Muscle of leg (tissue), 16 donors: ENCODE results near the gene MISP. TPM values are rescaled to one million over a fixed set of nuclear protein-coding genes. Genes with fewer than 3 reads are reported as not detected.
A peak's percentile ranks its signal among the peaks of the same experiment; 100 is the strongest.
"Not testable (repeated sequence)": the region's sequence is repeated elsewhere in the genome, so short reads cannot be mapped to it uniquely, and the experiment has no call there.

Experiments used
- DNase-seq: peaks from one replicate; pipeline ENCODE4 v3.0.0; 2013
- H3K27ac ChIP-seq: one replicate; pipeline ENCODE4 v1.5.1; 2013; ENCODE audit warnings: mild to moderate bottlenecking, low read length, control low read depth
- H3K27me3 ChIP-seq: one replicate; pipeline ENCODE4 v1.6.1; 2013; ENCODE audit warnings: low read length; ENCODE audit not compliant: control insufficient read depth, insufficient read depth
- H3K36me3 ChIP-seq: one replicate; pipeline ENCODE4 v1.6.1; 2013; ENCODE audit warnings: low read length; ENCODE audit not compliant: control insufficient read depth, insufficient read depth
- H3K4me1 ChIP-seq: one replicate; pipeline ENCODE4 v1.6.1; 2013; ENCODE audit warnings: low read length; ENCODE audit not compliant: control insufficient read depth, insufficient read depth
- H3K4me3 ChIP-seq: one replicate; pipeline ENCODE4 v1.5.1; 2013; ENCODE audit warnings: low read length, control low read depth
- H3K9me3 ChIP-seq: replicated peaks from 2 replicates; pipeline ENCODE4 v1.6.1; 2013; ENCODE audit warnings: low read depth, low read length; ENCODE audit not compliant: control insufficient read depth
- WGBS: methylation state at CpG from one replicate; pipeline ENCODE4 v1.1.5; 2013; ENCODE audit warnings: missing lambda C conversion rate; ENCODE audit not compliant: insufficient coverage; 5-methylcytosine and 5-hydroxymethylcytosine counted together
- long read RNA-seq, 11 donors: transcript quantifications; one replicate each; lab custom pipeline, GENCODE V29; 2026
- polyA plus RNA-seq, 8 donors: library from polyadenylated mRNA; unstranded; fragments of 120-200 nt; gene quantifications; one replicate each; pipeline versions ENCODE4 v1.2.1 to v1.2.3, GENCODE V29; 2013; ENCODE audit warnings: inconsistent platforms in 1 of 8, low replicate concordance in 1 of 8; ENCODE audit not compliant: insufficient read length in 8 of 8, insufficient read depth in 1 of 8
- total RNA-seq: library from RNA; stranded (reverse); fragments of 120-200 nt; gene quantifications from one replicate; pipeline ENCODE4 v1.2.4, GENCODE V29; 2013

MISP gene
- 0.09 TPM for total RNA-seq
- polyA plus RNA-seq: 10 to 100 TPM in 1 of 8 donors, 1 to 10 TPM in 1, under 1 TPM in 5, not detected in 1; 0.14 to 11.6 (median 0.18) TPM
- long read RNA-seq, donor 1: 0 reads
- long read RNA-seq, donor 2: 0 reads
- long read RNA-seq, donor 3: 0 reads
- long read RNA-seq, donor 4: 0 reads
- long read RNA-seq, donor 5: 0 reads
- long read RNA-seq, donor 6: 0 reads
- long read RNA-seq, donor 7: 0 reads
- long read RNA-seq, donor 8: 0 reads
- long read RNA-seq, donor 9: 0 reads
- long read RNA-seq, donor 10: 0 reads
- long read RNA-seq, donor 11: 0 reads

GRCh38 chr19:750640-751423 lies at the start of gene MISP:
TSS of gene MISP (plus strand) at chr19:751112. CDS start at chr19:756947, 5,835 bp downstream.
- Histone ChIP-seq H3K36me3 (peaks cover 4% of the 10 kb centered on the region), H3K4me1 (peaks cover 25% of the 10 kb centered on the region), H3K27me3 (peaks cover 7% of the 10 kb centered on the region), H3K27ac (no peak within 1 kb of the TSS), H3K9me3 (peaks cover 10% of the 10 kb centered on the region), H3K4me3 (no peak within 1 kb of the TSS)
- 43% methylated on average over 20 of the region's 31 CpGs for WGBS
- DNase-seq: no peak

GRCh38 chr19:702847-703246 lies 48.1 kb upstream of the MISP start:
- H3K4me1 ChIP-seq, H3K9me3 ChIP-seq, DNase-seq, H3K27ac ChIP-seq, H3K36me3 ChIP-seq, H3K4me3 ChIP-seq: not testable (repeated sequence)
- WGBS: 93% methylated on average over 2 of the region's 6 CpGs
- H3K27me3 ChIP-seq: peaks cover 18% of the 10 kb centered on the region

GRCh38 chr19:703329-703650 lies 47.6 kb upstream of the MISP start:
- no peak for DNase-seq
- Histone ChIP-seq H3K4me1 (peaks cover 5% of the 10 kb centered on the region), H3K27ac (no peak overlapping the region), H3K36me3 (no peaks in the 10 kb centered on the region), H3K27me3 (peaks cover 20% of the 10 kb centered on the region), H3K4me3 (no peak overlapping the region), H3K9me3 (peaks cover 7% of the 10 kb centered on the region)
- 25% methylated on average over 3 of the region's 4 CpGs for WGBS

- peaks cover 7% of the 10 kb centered on the region for H3K9me3 ChIP-seq
- H3K27ac ChIP-seq: no peak overlapping the region
- DNase-seq: no peak
- no peak overlapping the region for H3K4me3 ChIP-seq
- H3K36me3 ChIP-seq: no peaks in the 10 kb centered on the region
- 7% methylated on average over 16 of the region's 50 CpGs for WGBS
- H3K4me1 ChIP-seq: peaks cover 8% of the 10 kb centered on the region
- H3K27me3 ChIP-seq: peaks cover 20% of the 10 kb centered on the region
These were observed 47.1 kb upstream of the MISP start for GRCh38 chr19:703651-704446.

GRCh38 chr19:704447-704741 lies 46.5 kb upstream of the MISP start:
- Histone ChIP-seq H3K4me1 (peaks cover 8% of the 10 kb centered on the region), H3K4me3 (no peak overlapping the region), H3K36me3 (no peaks in the 10 kb centered on the region), H3K27me3 (peaks cover 20% of the 10 kb centered on the region), H3K27ac (no peak overlapping the region), H3K9me3 (peaks cover 7% of the 10 kb centered on the region)
- no CpG with 5 or more reads among the region's 14 CpGs for WGBS
- DNase-seq: no peak

GRCh38 chr19:708154-709143 lies 42.5 kb upstream of the MISP start, which contains the start of gene PALM:
TSS of gene PALM (plus strand) at chr19:708935. CDS start at chr19:709147, 212 bp downstream.
- Histone ChIP-seq H3K36me3 (no peaks in the 10 kb centered on the region), H3K9me3 (peaks cover 7% of the 10 kb centered on the region), H3K4me3 (peak within 1 kb of the TSS; percentile 61), H3K4me1 (peaks cover 20% of the 10 kb centered on the region), H3K27me3 (peaks cover 20% of the 10 kb centered on the region), H3K27ac (peak within 1 kb of the TSS; percentile 67)
- WGBS: 10% methylated on average over 35 of the region's 93 CpGs
- peak; percentile 65 for DNase-seq

GRCh38 chr19:709196-709964 lies 41.5 kb upstream of the MISP start:
- peaks cover 17% of the 10 kb centered on the region for H3K4me1 ChIP-seq
- peak overlapping the region; percentile 67 for H3K27ac ChIP-seq
- H3K36me3 ChIP-seq: no peaks in the 10 kb centered on the region
- peak overlapping the region; percentile 61 for H3K4me3 ChIP-seq
- peaks cover 7% of the 10 kb centered on the region for H3K9me3 ChIP-seq
- DNase-seq: no peak
- WGBS: under 1% methylated on average over 48 of the region's 78 CpGs
- peaks cover 14% of the 10 kb centered on the region for H3K27me3 ChIP-seq

- Histone ChIP-seq H3K27me3 (peaks cover 10% of the 10 kb centered on the region), H3K4me1 (peaks cover 17% of the 10 kb centered on the region), H3K4me3 (peak overlapping the region; percentile 61), H3K27ac (peak overlapping the region; percentile 67), H3K36me3 (no peaks in the 10 kb centered on the region), H3K9me3 (peaks cover 7% of the 10 kb centered on the region)
- no peak for DNase-seq
- WGBS: 12% methylated on average over 17 of the region's 27 CpGs
These were observed 40.8 kb upstream of the MISP start for GRCh38 chr19:709965-710571.
